ENCODE results near the gene CAMTA1. TPM values are rescaled to one million over a fixed set of nuclear protein-coding genes. Genes with fewer than 3 reads are reported as not detected.

Gene CAMTA1
- total RNA-seq, 1 donor from 2014 or later: 81.6 TPM

- no peak for DNase-seq (ENCODE audit: extremely low spot score, unreplicated experiment)
- H3K27me3 Mint-ChIP-seq (ENCODE audit: unreplicated experiment): no peaks in the 10 kb centered on the region
- no peak for TF ChIP-seq CTCF (IDR thresholded peaks at IDR 0.05)
- no peaks in the 10 kb centered on the region for H3K36me3 Mint-ChIP-seq (ENCODE audit: unreplicated experiment)
- no peak overlapping the region for H3K27ac Mint-ChIP-seq (ENCODE audit: unreplicated experiment)
- H3K9me3 Mint-ChIP-seq (ENCODE audit: unreplicated experiment): no peaks in the 10 kb centered on the region
- no peaks in the 10 kb centered on the region for H3K4me1 Mint-ChIP-seq (ENCODE audit: unreplicated experiment)
- no peak overlapping the region for H3K4me3 Mint-ChIP-seq (ENCODE audit: unreplicated experiment)
These were observed 778.9 kb downstream of the CAMTA1 start for GRCh38 chr1:7564137-7564536.

DNA sequence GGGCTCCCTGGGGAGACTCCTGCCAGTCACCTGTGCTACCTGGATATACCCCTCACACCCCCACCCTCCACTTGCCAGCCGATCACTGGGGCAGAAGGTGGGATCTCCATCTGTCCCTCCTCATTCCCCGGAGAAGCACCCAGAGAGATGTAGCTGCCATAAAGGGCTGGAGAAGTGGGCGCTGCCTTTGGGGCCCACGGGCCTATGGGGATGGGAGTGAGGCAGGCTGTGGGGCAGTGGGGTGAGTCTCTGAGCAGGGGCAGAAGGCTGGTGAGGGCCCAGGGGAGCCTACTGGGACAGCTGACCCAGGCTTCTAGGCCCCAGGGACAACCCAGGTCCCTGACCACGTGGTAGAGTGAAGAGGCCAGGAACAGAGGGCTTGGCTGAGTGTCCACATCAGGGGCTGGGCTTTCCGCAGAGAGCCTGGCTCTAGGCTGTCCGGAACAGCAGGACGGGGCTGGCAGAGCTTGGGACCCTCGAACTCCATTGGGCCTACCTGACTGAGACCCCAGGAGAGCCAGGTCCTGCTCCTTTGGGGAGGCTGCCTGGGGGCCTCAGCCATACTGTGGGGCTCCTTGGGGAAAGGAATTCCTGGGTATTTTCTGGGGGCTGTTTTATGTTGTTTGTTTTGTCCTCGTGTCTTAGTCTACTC, 780.0 kb downstream of the CAMTA1 start:
- no peak for DNase-seq (ENCODE audit: extremely low spot score, unreplicated experiment)
- no peak overlapping the region for H3K4me3 Mint-ChIP-seq (ENCODE audit: unreplicated experiment)
- no peak overlapping the region for H3K27ac Mint-ChIP-seq (ENCODE audit: unreplicated experiment)
- no peak for TF ChIP-seq CTCF (IDR thresholded peaks at IDR 0.05)
- no peaks in the 10 kb centered on the region for H3K36me3 Mint-ChIP-seq (ENCODE audit: unreplicated experiment)
- no peaks in the 10 kb centered on the region for H3K9me3 Mint-ChIP-seq (ENCODE audit: unreplicated experiment)
- no peaks in the 10 kb centered on the region for H3K27me3 Mint-ChIP-seq (ENCODE audit: unreplicated experiment)
- H3K4me1 Mint-ChIP-seq (ENCODE audit: unreplicated experiment): no peaks in the 10 kb centered on the region

DNA sequence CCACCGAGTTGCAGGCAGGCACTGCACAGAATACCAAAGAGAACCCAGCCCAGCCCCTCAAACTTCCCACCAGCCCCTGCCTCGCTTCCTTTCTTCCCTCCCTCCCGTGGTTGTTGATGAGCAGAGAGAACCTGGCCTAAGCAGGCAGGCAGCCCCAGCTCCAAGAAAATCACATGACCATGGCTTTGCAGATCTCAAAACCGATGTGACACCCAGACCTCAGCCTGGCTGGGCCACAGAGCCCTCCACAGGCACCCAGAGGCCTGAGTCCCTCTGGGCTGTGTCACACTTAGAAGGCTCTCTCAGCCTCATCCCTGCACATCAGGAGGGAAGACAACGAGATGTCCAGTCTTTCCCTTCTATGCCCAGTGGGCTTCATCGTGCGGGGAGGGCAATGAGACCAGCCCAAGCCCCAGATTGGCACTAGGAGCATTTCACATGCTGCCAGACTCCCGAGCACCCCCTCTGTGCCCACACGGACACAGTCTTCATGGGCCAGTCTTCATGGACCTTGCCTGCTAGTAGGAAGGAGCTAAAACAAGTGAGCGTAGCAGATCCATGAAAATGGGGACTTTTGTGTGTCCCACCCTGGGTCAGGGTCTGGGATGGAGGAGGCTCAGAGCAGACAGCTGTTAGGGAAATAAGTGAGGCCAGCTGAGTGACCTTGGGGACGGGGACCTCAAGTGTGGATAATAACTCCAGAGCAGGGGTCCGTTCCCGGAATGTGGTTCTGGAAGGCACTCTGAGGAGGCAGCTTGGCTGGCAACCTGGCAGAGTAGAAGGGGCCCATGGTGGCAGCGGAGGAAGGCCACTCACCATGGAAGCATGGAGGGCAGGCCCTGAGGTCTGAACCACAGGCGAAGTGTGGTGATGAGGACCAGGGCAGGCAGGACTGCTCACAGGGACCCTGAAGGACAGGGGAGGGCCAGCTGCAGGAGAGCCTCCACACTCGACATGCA, 781.4 kb downstream of the CAMTA1 start:
- no peak overlapping the region for H3K27ac Mint-ChIP-seq (ENCODE audit: unreplicated experiment)
- no peak for DNase-seq (ENCODE audit: extremely low spot score, unreplicated experiment)
- no peaks in the 10 kb centered on the region for H3K36me3 Mint-ChIP-seq (ENCODE audit: unreplicated experiment)
- H3K4me1 Mint-ChIP-seq (ENCODE audit: unreplicated experiment): no peaks in the 10 kb centered on the region
- H3K27me3 Mint-ChIP-seq (ENCODE audit: unreplicated experiment): no peaks in the 10 kb centered on the region
- no peaks in the 10 kb centered on the region for H3K9me3 Mint-ChIP-seq (ENCODE audit: unreplicated experiment)
- H3K4me3 Mint-ChIP-seq (ENCODE audit: unreplicated experiment): no peak overlapping the region
- no peak for TF ChIP-seq CTCF (IDR thresholded peaks at IDR 0.05)

DNA sequence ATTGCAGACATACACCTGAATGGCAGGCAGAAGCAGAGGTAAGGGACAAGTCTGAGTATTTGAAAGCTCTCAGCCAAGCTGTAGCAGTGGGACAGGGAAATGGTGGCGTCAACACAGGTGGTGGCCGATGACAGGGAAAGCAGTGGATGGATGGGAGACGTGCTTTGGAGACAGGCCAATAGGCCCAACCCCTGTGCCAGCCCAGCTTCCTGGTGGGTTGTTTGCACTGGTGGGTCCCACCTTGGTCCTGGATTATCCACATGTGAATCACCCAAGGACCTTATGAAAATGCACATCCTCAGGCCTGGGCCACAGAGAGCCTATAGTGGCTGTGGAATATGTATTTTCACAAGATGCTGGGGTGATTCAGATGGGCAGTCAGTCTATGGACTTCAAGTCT, 782.1 kb downstream of the CAMTA1 start:
- Mint-ChIP-seq H3K9me3 (ENCODE audit: unreplicated experiment) (no peaks in the 10 kb centered on the region), H3K4me1 (ENCODE audit: unreplicated experiment) (no peaks in the 10 kb centered on the region), H3K27me3 (ENCODE audit: unreplicated experiment) (no peaks in the 10 kb centered on the region), H3K4me3 (ENCODE audit: unreplicated experiment) (no peak overlapping the region), H3K36me3 (ENCODE audit: unreplicated experiment) (no peaks in the 10 kb centered on the region), H3K27ac (ENCODE audit: unreplicated experiment) (no peak overlapping the region)
- TF ChIP-seq CTCF (IDR thresholded peaks at IDR 0.05): no peak
- DNase-seq (ENCODE audit: extremely low spot score, unreplicated experiment): no peak

- Mint-ChIP-seq H3K4me1 (ENCODE audit: unreplicated experiment) (no peaks in the 10 kb centered on the region), H3K27me3 (ENCODE audit: unreplicated experiment) (no peaks in the 10 kb centered on the region), H3K36me3 (ENCODE audit: unreplicated experiment) (no peaks in the 10 kb centered on the region), H3K9me3 (ENCODE audit: unreplicated experiment) (no peaks in the 10 kb centered on the region), H3K27ac (ENCODE audit: unreplicated experiment) (no peak overlapping the region), H3K4me3 (ENCODE audit: unreplicated experiment) (no peak overlapping the region)
- TF ChIP-seq CTCF (IDR thresholded peaks at IDR 0.05): no peak
- no peak for DNase-seq (ENCODE audit: extremely low spot score, unreplicated experiment)
These were observed 782.8 kb downstream of the CAMTA1 start for GRCh38 chr1:7568053-7568452.
